Measurements from ENCODE around the gene MKRN2. TPM values are rescaled to one million over a fixed set of nuclear protein-coding genes. Genes with fewer than 3 reads are reported as not detected.
A peak's percentile ranks its signal among the peaks of the same experiment; 100 is the strongest.

Gene MKRN2
- total RNA-seq, 1 donor from 2014 or later = 25.8 TPM

GRCh38 chr3:12549971-12550760 lies 6.7 kb upstream of the MKRN2 start:
- no peak for DNase-seq
- Mint-ChIP-seq H3K36me3 (ENCODE audit: unreplicated experiment) (no peaks in the 10 kb centered on the region), H3K27me3 (ENCODE audit: unreplicated experiment) (no peaks in the 10 kb centered on the region), H3K4me3 (ENCODE audit: unreplicated experiment) (no peak overlapping the region), H3K4me1 (ENCODE audit: low read depth, unreplicated experiment) (peaks cover 9% of the 10 kb centered on the region), H3K27ac (ENCODE audit: unreplicated experiment) (no peak overlapping the region), H3K9me3 (ENCODE audit: unreplicated experiment) (no peaks in the 10 kb centered on the region)
- TF ChIP-seq, protein P1, sequence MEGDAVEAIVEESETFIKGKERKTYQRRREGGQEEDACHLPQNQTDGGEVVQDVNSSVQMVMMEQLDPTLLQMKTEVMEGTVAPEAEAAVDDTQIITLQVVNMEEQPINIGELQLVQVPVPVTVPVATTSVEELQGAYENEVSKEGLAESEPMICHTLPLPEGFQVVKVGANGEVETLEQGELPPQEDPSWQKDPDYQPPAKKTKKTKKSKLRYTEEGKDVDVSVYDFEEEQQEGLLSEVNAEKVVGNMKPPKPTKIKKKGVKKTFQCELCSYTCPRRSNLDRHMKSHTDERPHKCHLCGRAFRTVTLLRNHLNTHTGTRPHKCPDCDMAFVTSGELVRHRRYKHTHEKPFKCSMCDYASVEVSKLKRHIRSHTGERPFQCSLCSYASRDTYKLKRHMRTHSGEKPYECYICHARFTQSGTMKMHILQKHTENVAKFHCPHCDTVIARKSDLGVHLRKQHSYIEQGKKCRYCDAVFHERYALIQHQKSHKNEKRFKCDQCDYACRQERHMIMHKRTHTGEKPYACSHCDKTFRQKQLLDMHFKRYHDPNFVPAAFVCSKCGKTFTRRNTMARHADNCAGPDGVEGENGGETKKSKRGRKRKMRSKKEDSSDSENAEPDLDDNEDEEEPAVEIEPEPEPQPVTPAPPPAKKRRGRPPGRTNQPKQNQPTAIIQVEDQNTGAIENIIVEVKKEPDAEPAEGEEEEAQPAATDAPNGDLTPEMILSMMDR (IDR thresholded peaks at IDR 0.05; ENCODE audit: partially characterized antibody, unreplicated experiment) = no peak

- H3K27ac Mint-ChIP-seq (ENCODE audit: unreplicated experiment) = peak overlapping the region; percentile 95
- TF ChIP-seq, protein P1 (IDR thresholded peaks at IDR 0.05; ENCODE audit: partially characterized antibody, unreplicated experiment) = no peak
- H3K36me3 Mint-ChIP-seq (ENCODE audit: unreplicated experiment) = no peaks in the 10 kb centered on the region
- peak; percentile 49 for DNase-seq
- peak overlapping the region; percentile 74 for H3K4me3 Mint-ChIP-seq (ENCODE audit: unreplicated experiment)
- H3K9me3 Mint-ChIP-seq (ENCODE audit: unreplicated experiment) = peaks cover 5% of the 10 kb centered on the region
- peaks cover 4% of the 10 kb centered on the region for H3K27me3 Mint-ChIP-seq (ENCODE audit: unreplicated experiment)
- peaks cover 16% of the 10 kb centered on the region for H3K4me1 Mint-ChIP-seq (ENCODE audit: low read depth, unreplicated experiment)
Measured at GRCh38 chr3:12553921-12554391, 2.9 kb upstream of the MKRN2 start.

- TF ChIP-seq, protein P1 (IDR thresholded peaks at IDR 0.05; ENCODE audit: partially characterized antibody, unreplicated experiment) = no peak
- Mint-ChIP-seq H3K36me3 (ENCODE audit: unreplicated experiment) (no peaks in the 10 kb centered on the region), H3K4me3 (ENCODE audit: unreplicated experiment) (peak overlapping the region; percentile 95), H3K9me3 (ENCODE audit: unreplicated experiment) (peaks cover 5% of the 10 kb centered on the region), H3K27ac (ENCODE audit: unreplicated experiment) (peak overlapping the region; percentile 91), H3K4me1 (ENCODE audit: low read depth, unreplicated experiment) (peaks cover 38% of the 10 kb centered on the region), H3K27me3 (ENCODE audit: unreplicated experiment) (peaks cover 4% of the 10 kb centered on the region)
- no peak for DNase-seq
Measured at GRCh38 chr3:12556314-12556689, 585 bp upstream of the MKRN2 start.

- Mint-ChIP-seq H3K27ac (ENCODE audit: unreplicated experiment) (peak overlapping the region; percentile 88), H3K4me3 (ENCODE audit: unreplicated experiment) (peak overlapping the region; percentile 95), H3K4me1 (ENCODE audit: low read depth, unreplicated experiment) (peaks cover 49% of the 10 kb centered on the region), H3K27me3 (ENCODE audit: unreplicated experiment) (peaks cover 4% of the 10 kb centered on the region), H3K36me3 (ENCODE audit: unreplicated experiment) (no peaks in the 10 kb centered on the region), H3K9me3 (ENCODE audit: unreplicated experiment) (peaks cover 5% of the 10 kb centered on the region)
- TF ChIP-seq, protein P1 (IDR thresholded peaks at IDR 0.05; ENCODE audit: partially characterized antibody, unreplicated experiment) = no peak
- no peak for DNase-seq
Measured at GRCh38 chr3:12557473-12558100, 700 bp downstream of the MKRN2 start.

GRCh38 chr3:12558706-12559105 lies 1.8 kb downstream of the MKRN2 start:
- no peak for DNase-seq
- H3K4me3 Mint-ChIP-seq (ENCODE audit: unreplicated experiment) = peak overlapping the region; percentile 95

More at GRCh38 chr3:12558706-12559105, 1.8 kb downstream of the MKRN2 start:
- peaks cover 4% of the 10 kb centered on the region for H3K27me3 Mint-ChIP-seq (ENCODE audit: unreplicated experiment)
- peaks cover 52% of the 10 kb centered on the region for H3K4me1 Mint-ChIP-seq (ENCODE audit: low read depth, unreplicated experiment)
- peaks cover 5% of the 10 kb centered on the region for H3K9me3 Mint-ChIP-seq (ENCODE audit: unreplicated experiment)
- no peak overlapping the region for H3K27ac Mint-ChIP-seq (ENCODE audit: unreplicated experiment)
- H3K36me3 Mint-ChIP-seq (ENCODE audit: unreplicated experiment) = no peaks in the 10 kb centered on the region
- TF ChIP-seq, protein P1 (IDR thresholded peaks at IDR 0.05; ENCODE audit: partially characterized antibody, unreplicated experiment) = no peak
